GM19043 (cell line): Measurements from ENCODE around the gene IFIH1.
A peak's percentile ranks its signal among the peaks of the same experiment; 100 is the strongest.

Source experiments
- ATAC-seq: cut with Tn5 transposase; IDR thresholded peaks from one replicate; pipeline ENCODE4 v1.9.1; 2021; ENCODE audit warnings: low read depth; ENCODE audit not compliant: unreplicated experiment

The IFIH1 gene

GRCh38 chr2:162315938-162316337 lies 2.5 kb downstream of the IFIH1 start:
- ATAC-seq: no peak

DNA sequence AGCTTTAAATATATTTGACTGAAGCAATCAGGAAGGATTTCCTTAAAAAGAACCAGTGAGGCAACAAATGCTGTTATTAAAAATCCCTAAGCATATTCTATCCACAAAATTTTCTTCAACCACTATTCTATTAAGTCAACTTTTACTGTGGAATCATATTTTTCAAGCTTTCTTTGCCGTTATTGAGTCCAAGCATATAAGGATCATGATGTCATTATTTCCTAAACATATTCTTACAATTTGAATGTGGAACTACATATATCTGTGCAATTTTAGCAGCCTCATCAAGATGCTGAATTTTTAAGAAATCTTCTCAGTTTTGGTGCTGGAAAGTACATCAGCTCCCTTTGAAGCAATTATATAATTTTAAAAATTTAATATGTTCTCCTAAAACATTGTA lies 5.6 kb downstream of the IFIH1 start:
- no peak for ATAC-seq

DNA sequence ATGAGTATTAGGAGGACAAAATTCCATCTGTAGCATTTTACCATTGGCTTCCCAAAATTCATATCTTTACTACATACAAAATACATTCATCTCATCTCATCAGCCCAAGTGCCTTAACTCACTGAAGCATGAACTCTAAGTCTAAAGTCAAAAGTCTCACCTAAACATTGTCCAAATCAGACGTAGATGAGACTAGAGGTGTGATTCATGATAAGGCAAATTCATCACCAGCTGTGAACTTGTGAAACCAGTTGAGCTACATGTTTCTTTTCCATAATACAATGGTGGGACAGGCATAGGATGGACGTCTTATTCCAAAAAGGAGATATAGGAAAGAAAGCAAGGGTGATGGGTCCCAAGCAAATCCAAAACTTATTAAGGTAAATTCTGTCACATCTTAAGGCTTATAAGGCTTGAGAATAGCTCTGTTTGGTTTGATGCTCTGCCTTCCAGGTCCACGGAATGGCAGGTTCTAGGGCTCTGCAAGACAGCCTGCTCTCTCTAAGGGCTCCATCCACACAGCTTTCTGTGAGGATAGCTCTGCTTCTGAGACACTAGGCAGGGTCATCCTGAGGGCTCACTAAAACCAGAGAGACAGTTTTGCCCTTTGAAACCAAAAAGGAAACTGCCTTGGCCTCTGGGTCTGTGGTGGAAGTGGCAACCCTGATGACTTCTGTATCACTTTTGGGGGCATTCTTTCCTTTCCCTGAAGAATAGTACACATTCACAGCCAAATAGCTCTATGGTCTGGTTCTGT lies 9.6 kb downstream of the IFIH1 start:
- ATAC-seq: peak; percentile 53

- ATAC-seq: no peak
These were observed 12.6 kb downstream of the IFIH1 start for GRCh38 chr2:162305901-162306300.

DNA sequence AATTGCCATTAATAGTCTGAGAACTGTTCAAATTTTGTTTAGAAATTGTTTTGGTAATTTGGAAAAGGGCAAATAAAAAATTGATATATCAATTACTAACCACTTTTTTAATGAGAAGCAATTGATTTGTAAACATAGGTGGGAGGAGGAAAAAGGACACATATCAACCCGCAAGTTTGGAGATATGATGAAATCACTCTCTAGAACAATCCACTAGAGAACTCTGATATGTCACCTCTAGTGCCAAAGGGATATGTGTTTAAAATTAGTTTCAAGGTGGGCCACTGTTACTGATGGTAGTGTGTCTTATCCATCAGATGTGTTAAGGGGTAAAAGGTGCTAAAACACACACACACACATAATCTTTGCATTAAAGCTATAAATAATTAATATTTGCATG lies 16.6 kb downstream of the IFIH1 start:
- no peak for ATAC-seq

DNA sequence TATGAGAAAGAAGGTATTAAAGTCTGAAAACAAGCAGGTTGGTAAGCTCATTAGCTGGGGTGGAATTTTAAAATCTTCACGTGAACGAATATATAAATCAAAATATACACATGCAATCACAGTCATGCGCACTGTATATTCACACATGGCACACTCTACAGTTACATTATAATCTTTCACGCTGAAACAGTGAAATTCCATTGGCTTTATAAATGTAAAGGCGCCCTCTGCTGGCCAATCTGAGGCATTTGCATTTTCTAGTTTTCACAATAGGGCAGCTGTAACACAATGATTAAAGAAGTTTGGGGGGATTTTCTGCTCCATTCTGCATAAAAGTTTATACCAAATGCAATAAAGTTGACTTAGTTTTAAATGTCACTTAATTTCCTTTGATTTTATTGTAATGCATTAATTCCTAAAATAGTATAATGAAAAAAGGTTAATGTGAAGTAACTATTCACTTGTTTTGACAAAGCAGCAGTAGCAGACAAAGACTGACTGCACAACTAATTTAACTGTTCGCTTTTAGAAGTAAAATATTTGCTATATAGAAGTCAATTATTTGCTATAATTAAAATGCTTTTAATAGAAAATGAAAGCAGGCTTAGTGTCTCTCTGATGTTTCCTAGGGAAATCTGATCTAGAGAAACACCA lies 17.2 kb downstream of the IFIH1 start:
- ATAC-seq: peak; percentile 76

DNA sequence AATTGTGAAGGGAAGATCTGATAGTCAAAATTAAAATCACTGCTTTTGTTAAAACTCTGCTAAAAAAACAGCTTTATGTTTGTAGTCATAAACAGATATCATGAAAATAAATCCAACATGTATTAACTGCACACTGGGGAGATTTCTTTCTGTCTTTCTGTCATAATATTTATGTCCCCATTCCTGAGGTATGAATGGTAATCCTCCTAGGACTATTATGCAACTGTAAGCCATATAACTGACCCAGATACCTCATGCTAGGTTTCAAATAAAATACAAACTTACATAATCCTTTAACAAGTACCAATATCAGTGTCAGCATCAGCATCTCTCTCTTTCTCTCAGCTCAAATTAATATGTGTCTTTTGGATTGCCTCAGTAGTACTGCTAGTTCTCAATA lies 18.2 kb downstream of the IFIH1 start:
- no peak for ATAC-seq

DNA sequence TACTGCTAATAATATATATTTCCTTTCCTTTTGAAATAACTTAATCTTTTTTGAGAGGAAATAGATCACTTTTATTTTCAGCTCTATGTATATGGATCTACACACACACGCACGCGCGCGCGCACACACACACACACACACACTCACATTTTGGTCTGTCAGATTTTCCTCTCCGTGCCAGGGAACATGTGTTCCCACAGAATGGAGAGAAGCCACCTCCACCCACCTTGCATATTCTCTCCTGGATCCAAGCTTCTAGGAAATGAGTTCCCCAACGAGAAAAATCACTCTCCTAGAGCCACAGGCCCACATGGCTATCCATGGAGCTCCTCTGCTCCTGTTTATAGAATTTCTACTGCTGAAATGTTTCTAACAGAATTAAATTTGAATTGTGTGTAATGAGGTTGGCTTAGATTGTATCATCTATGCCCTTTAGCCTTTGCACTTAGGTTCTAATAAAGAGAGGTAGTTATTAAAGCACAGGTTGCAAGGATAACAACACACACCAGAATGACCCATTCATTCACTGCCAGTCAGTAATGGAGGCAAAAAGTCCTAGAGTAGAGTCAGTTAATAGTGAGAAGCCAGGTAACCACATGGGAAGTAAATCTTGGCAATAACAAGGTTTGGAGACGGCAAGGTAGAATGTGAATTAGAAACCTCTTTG lies 19.7 kb downstream of the IFIH1 start:
- ATAC-seq: no peak

GRCh38 chr2:162297925-162298552 lies 20.4 kb downstream of the IFIH1 start:
- ATAC-seq: peak; percentile 58

DNA sequence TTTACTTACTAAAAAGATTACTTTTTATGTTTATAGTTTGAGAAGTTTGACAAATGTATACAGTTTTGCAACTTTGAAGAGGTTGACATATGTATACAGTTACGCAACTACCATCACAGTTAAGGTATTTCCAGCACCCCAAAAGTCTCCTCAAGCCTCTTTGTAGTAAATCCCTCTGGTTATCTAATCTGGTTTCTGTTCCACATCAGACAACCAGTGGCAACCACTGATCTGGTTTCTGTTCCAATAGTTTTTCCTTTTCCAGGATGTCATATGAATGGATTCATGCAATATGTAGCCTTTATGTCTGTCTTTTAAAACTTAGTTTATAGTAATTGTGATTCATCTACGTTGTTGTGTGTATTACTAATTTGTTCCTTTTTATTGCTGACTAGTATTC lies 23.5 kb downstream of the IFIH1 start:
- no peak for ATAC-seq

GRCh38 chr2:162293122-162293786 lies 25.2 kb downstream of the IFIH1 start:
- no peak for ATAC-seq

DNA sequence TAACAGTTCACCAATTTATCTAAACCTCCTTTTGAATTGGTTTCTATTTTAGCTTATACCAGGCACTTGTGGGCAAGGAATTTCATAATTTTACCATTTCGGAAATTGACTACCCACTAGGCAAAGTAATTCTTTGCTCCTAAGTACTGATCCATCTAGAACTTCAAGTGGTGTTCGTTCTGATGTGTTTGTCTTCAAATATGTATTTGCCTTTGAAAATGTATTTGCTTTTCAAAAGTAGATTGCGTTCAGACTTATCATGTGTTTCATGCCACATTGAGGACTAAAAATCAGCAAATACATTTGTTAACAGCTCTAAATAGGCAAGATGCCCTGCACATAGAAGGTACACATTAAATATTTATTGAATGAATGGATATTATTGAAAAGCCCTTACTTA lies 26.7 kb downstream of the IFIH1 start:
- no peak for ATAC-seq

GRCh38 chr2:162282765-162283425 lies 35.6 kb downstream of the IFIH1 start:
- ATAC-seq: no peak

GRCh38 chr2:162280654-162281053 lies 37.8 kb downstream of the IFIH1 start:
- no peak for ATAC-seq

DNA sequence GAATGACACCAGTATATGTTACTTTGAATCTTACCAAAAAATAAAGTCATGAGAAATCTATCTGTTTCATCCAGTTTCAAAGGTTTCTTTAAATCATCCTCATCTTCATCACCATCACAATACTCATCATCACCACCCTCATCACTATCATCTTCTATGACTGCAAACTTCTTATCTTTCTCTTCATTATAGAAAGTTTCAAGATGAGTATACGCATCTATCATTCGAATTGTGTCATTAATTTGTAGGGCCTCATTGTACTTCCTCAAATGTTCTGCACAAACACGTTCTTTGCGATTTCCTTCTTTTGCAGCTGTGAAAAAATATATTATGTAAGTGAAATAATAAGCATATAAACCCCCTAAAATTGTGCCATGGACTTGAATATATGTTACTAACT lies 41.1 kb downstream of the IFIH1 start:
- ATAC-seq: no peak

- no peak for ATAC-seq
These were observed 50.5 kb downstream of the IFIH1 start for GRCh38 chr2:162267996-162268395.

DNA sequence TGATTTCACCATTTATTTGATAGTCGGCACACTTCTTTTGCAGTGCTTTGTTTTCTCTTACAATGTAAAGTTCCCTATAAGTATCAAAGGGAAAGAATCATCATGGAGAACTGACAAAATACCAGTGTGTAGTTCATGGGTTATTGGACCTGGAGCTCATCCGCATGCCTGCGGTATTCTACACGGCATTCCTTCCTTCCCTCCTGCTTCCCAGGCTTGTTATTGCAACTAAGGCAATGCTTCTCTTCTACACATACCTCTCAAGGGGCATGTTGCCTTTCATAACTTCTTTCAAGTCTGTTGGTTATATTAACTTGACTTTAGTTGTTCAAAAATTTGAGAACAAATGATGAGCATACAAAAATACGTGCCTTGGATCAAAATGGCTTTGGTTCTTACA lies 51.0 kb downstream of the IFIH1 start:
- ATAC-seq: no peak

GRCh38 chr2:162266460-162266760 lies 52.1 kb downstream of the IFIH1 start:
- ATAC-seq: no peak

- no peak for ATAC-seq
These were observed 52.6 kb downstream of the IFIH1 start for GRCh38 chr2:162265666-162266459.
